Astrocyte of the cerebellum (primary cell): ENCODE results near the gene TSPAN1.

Source experiments
- DNase-seq: peaks from one replicate; pipeline ENCODE4 v3.0.0-alpha.2; 2011; ENCODE audit warnings: low read depth
- H3K4me3 ChIP-seq: 2 replicates; pipeline ENCODE4 v1.5.1; 2011; ENCODE audit warnings: mild to moderate bottlenecking, low read depth, low read length, moderate library complexity
- CTCF ChIP-seq: IDR thresholded peaks from 2 replicates; pipeline ENCODE4 v1.5.1; 2012; ENCODE audit warnings: low read length, low read depth, moderate library complexity, mild to moderate bottlenecking; ENCODE audit errors: missing control alignments
- in situ Hi-C: cut with HindIII; loops from 2 replicates; pipeline ENCODE4 v1.10.0; 2017; ENCODE audit warnings: low sequenced_read_pairs

Gene TSPAN1

GRCh38 chr1:46171351-46171750, 3.5 kb upstream of the TSPAN1 start:
- DNase-seq, result no peak
- H3K4me3 ChIP-seq, result no peak overlapping the region
- no peak for TF ChIP-seq CTCF
- in situ Hi-C loops, result no loop called here

- TF ChIP-seq CTCF, result no peak
- no peak for DNase-seq
- in situ Hi-C loops, result no loop called here
- no peak overlapping the region for H3K4me3 ChIP-seq
These were observed 3.0 kb upstream of the TSPAN1 start for GRCh38 chr1:46171871-46172270.

GRCh38 chr1:46172321-46172720, 2.6 kb upstream of the TSPAN1 start:
- in situ Hi-C loops, result no loop called here
- no peak for DNase-seq
- no peak overlapping the region for H3K4me3 ChIP-seq
- no peak for TF ChIP-seq CTCF

GRCh38 chr1:46173361-46173856, 1.5 kb upstream of the TSPAN1 start:
- H3K4me3 ChIP-seq, result no peak overlapping the region
- no peak for TF ChIP-seq CTCF
- in situ Hi-C loops, result no loop called here
- DNase-seq, result no peak

- TF ChIP-seq CTCF, result no peak
- in situ Hi-C loops, result no loop called here
- no peak overlapping the region for H3K4me3 ChIP-seq
- no peak for DNase-seq
These were observed 356 bp downstream of the TSPAN1 start for GRCh38 chr1:46175243-46175642.

- no peak within 1 kb of the TSS for H3K4me3 ChIP-seq
- no peak for TF ChIP-seq CTCF
- in situ Hi-C loops, result no loop called here
- no peak for DNase-seq
These were observed 1.5 kb downstream of the TSPAN1 start, which contains the start of gene P3R3URF for GRCh38 chr1:46176211-46176865. Gene P3R3URF, minus strand, starts transcription at chr1:46176488. Its CDS starts 17 bp downstream, at chr1:46176471.
